Activated naive CD4-positive, alpha-beta T cell treated with anti-CD3 and anti-CD28 coated beads, Interleukin-2, amount 50 U/mL, for 16 hours (primary cell): ENCODE results near the gene C19orf85.

Experiments
- DNase-seq: peaks from one replicate; pipeline ENCODE4 v3.0.0-alpha.2; 2020

Gene C19orf85

DNA sequence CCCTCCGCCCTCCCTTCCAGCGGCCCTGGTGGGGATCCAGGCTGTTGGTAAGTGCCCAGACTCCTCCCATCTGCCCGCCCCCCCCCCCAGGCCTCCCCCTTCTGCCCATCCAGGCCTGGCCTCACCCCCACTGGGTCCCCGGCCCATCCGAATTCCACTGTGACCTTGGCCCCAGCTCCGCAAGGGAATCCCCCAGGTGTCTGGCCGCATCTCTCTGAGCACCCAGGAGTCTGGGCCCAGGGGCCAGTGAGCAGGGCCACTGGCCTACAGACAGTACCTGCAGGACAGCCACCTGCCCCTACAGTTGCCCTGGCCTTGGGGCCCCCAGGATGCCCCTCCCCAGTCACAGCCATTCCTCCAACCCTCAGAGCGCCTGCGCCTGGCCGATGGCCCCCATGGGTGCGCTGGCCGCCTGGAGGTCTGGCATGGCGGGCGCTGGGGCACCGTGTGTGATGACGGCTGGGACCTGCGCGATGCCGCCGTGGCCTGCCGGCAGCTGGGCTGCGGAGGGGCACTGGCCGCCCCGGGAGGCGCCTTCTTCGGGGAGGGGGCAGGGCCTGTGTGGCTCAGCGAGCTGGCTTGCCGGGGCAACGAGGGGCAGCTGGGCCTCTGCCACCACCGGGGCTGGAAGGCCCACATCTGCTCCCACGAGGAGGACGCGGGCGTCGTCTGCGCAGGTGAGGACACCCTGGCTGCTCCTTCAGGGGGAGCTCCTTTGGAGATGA is 24.6 kb upstream of the C19orf85 start:
- DNase-seq: no peak

DNA sequence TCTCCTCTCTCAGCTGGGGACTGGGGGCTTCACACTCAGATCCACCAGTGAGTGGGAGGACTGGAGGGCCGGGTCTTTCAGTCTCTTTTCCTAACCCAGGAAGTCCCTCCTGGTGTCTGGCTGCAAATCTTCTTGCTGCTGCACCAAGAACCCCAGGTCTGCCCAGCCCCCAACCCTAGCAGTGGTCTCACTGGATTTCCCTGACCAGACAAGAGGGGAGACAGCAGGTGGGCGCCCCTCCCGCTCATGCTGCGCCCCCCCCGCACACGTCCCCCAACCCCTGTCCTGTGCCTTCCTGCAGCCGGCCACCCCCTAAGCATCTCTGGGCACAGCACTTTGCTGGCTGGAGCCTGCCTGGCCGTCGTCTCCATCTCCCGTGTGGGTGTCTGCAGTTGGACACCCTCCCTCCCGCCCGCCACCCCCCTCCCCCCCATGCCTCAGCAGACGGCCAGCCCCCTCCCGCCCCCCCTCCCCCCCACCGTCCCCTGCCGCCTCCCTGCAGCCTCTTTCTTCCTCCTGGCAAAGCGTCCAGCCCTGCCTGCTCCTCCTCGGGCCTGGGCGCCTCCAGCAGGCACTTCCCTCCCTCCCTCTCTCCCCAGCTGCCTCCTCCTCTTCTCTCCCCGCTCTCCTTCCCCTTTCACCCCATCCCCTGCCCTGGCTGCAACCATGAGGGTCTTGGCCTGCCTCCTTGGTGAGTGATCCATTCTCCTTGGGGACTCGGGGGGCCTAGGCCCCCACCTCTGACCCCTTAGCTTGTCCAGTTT is 23.6 kb upstream of the C19orf85 start, which contains the start of gene SSC5D:
SSC5D (plus strand) TSS at position 513 of the 764 bp plus-strand sequence; CDS start at position 667, 154 bp downstream.
- no peak for DNase-seq

DNA sequence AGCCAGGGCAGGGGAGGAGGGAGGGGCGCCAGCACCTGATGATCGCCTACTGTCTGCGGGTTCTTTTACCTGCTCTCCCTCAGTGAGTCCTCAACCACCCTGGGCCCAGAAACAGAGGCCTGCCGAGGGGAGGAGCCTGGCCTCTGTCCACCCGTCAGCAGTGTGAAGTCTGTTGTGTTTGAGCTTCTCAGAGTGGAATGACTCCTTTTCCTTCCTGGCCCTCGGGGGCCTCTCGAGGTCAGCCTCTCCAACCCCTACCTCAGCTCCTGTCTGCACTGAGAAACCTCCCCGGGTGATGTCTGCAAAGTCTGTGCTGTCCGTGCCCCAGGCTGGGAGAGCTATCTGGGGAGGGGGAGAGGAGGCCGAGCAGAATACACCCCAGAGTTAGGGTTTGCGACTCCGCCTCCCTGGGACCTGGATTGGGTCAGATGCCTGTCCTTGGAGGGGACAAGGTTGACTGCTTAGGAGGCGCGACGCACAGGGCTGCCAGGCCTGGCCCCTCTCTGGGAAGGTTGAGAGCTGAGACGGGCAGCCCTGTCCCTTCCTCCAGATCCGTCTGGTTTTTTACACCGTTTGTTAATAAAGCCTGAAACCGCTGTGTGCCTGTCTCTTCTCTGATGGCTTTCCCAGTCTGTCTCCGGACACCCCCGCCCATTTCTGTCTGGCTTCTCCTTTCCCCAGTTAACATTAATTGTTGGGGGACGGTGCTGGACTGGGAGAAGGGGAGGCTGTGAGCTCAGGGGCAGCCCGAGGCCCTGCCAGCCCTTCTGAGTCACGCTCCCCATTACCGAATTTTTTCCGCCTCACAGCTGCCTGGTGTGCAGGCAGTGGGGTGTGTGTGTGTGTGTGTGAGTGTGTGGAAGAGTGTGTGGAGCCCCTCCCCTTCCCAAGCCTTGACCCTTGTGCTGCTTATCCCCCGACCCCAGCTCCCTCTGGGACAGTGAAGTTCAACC is 22.7 kb upstream of the C19orf85 start:
- peak; percentile 43 for DNase-seq

DNA sequence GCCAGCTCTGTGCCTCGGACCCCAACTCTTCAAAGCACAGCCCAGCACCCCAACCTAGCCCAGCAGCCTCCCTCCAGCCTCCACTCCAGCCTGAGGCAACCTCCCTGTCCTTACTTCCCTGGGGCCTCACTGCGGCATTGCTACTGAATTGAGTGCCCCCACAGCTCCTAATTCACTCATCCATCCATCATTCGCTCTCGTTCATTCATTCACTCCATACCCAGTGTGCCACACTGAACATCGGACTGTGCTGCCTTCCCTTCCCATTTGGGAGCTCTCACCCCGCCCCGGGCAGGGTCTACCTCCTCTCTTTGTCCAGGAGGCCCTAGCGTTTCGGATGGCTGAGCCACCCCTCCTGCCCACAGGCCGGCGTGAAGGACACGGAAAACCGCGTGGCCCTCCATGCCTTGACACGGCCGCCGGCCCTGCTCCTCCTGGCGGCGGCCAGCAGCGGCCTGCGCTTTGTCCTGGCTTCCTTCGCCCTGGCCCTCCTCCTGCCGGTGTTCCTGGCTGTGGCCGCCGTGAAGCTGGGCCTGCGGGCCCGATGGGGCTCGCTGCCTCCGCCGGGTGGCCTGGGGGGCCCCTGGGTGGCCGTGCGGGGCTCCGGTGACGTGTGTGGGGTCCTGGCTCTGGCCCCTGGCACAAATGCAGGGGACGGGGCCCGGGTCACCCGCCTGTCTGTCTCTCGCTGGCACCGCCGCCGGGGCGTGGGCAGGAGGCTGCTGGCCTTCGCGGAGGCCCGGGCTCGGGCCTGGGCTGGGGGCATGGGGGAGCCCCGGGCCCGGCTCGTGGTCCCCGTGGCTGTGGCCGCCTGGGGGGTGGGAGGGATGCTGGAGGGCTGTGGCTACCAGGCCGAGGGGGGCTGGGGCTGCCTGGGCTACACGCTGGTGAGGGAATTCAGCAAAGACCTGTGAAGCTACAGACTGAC is 21.8 kb upstream of the C19orf85 start:
- no peak for DNase-seq

DNA sequence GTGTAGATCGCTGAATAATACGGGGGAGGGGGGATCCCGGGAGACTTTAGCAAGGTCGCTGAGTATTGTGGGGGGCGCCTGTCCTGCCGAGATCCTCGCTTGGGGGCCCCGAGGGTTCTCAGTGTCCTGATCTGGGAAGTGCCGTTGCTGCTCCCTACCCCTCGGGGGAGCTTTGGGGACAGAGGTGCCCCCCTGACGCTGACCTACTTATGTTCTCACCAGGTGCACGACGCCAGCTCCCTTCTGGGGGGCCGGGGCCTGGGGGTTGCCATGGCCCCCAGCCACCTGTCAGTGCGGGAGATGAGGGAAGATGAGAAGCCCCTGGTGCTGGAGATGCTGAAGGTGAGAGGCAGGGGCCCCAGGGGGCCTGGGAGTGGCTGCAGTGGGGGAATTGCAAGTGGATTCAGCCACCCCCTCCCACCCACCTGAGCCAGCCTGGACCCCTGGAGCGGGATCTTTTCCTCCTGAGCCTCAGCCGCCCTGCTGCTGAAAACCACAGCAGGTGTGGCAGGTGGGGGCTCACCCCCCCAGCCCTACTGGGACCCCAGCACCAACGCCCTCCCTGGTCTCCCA is 21.0 kb upstream of the C19orf85 start:
- no peak for DNase-seq

DNA sequence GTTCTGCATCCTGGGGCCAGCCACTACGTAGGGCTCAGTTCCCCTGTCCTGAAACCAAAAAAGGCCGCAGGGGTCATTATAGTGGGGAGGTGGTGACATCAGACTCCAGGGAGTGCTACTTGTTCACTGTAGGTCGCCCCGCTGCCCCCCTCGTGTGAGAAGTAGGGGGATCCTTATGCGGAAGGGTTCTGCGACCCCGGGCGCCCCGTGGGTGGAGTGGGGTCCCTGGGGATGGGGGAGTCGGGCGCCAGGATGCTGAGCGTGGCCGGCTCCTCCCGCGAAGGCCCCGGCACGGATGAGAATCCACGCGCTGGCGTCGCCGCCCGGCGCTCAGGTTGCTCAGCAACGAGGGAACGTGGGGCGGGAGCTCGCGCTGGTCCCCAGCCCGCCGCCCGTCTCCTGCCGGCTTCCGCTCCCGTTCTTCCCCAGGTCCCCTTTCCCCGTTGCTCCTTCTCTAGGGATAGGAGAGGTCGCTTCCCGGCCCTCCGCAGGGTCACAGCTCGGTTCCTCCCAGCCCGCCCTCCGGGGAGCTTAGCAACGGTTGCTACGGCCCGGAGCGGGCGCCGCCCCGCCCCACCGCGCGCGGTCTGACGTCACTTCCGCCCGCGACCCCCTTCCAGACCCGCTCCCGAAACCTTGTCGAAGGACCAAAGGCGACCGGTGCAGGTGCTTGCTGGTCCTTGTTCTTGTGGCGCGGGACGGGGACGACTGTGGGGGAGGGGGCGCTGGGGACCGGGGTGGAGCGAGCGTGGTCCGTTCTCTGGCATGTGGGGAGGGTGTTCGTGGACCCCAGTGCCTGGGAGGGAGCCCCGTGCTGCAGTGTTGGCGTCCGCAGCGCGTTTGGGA is 20.3 kb upstream of the C19orf85 start, which contains the start of gene NAT14:
NAT14 (plus strand) TSS at position 596 of the 846 bp plus-strand sequence. CDS start 521 bp downstream, outside the sequence.
- peak; percentile 65 for DNase-seq

DNA sequence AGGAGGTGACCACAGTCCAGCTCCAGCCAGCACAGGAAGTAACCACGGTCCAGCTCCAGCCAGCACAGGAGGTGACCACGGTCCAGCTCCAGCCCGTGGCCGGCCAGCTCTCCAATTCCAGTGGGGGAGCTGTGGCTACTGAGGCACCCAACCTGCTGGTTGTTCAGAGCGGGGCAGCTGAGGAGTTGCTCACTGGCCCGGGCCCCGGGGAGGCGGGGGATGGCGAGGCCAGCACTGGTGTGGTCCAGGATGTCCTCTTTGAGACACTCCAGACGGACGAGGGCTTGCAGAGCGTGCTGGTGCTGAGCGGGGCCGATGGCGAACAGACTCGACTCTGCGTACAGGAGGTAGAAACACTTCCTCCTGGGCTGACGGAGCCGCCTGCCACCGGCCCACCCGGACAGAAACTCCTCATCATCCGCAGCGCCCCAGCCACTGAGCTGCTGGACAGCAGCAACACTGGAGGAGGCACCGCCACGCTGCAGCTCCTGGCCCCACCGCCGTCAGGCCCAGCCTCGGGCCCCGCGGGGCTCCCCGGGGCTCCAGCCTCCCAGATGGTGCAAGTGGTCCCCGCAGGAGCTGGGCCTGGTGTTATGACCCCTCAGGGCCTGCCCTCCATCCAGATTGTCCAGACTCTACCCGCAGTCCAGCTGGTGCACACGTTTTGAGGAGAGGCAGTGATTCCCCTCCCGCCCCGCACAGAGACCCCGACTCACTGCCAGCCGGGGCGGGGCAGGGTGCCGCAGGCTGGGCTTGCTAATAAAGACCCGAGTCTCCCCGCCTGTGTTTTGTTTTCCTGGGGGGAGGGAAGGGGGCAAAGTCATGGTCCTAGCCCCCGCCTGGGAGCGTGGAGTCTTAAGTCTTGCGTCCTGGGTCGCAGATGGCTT is 19.4 kb upstream of the C19orf85 start:
- DNase-seq: no peak

DNA sequence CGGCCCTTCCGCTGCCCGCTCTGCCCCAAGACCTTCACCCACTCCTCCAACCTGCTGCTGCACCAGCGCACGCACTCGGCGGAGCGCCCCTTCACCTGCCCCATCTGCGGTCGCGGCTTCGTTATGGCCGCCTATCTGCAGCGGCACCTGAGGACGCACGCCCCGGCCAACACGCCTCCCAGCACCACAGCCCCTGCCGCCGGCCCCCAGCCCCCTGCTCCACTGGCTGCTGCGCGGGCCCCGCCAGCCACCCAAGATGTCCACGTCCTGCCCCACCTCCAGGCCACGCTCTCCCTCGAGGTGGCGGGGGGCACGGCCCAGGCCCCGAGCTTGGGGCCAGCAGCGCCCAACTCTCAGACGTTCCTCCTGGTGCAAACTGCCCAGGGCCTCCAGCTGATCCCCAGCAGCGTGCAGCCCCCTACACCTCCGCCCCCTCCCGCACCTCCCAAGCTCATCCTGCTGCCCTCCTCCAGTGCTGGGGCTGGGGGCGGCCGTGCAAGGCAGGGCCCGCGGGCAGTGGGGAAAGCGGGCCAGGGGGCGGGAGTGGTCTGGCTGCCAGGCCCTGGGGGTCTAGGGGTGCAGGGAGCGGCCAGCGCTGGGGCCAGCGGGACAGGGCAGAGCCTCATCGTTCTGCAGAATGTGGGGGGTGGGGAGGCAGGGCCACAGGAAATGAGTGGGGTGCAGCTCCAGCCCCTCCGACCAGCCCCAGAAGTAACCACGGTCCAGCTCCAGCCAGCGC is 18.6 kb upstream of the C19orf85 start:
- DNase-seq: no peak

DNA sequence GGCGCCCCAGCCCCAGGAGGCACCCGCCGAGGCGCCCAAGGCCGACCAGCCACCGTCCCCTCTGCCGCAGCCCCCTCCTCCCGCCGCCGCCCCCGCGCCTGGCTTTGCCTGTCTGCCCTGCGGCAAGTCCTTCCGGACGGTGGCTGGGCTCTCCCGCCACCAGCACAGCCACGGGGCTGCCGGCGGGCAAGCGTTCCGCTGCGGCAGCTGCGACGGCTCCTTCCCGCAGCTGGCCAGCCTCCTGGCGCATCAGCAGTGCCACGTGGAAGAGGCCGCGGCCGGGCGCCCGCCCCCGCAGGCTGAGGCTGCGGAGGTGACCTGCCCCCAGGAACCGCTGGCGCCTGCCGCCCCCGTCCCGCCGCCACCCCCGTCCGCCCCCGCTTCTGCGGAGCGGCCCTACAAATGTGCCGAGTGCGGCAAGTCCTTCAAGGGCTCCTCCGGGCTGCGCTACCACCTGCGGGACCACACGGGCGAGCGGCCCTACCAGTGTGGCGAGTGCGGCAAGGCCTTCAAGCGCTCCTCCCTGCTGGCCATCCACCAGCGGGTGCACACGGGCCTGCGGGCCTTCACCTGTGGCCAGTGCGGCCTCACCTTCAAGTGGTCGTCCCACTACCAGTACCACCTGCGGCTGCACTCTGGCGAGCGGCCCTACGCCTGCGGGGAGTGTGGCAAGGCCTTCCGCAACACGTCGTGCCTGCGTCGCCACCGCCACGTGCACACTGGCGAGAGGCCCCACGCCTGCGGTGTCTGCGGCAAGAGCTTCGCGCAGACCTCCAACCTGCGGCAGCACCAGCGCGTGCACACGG is 17.8 kb upstream of the C19orf85 start:
- DNase-seq: no peak

DNA sequence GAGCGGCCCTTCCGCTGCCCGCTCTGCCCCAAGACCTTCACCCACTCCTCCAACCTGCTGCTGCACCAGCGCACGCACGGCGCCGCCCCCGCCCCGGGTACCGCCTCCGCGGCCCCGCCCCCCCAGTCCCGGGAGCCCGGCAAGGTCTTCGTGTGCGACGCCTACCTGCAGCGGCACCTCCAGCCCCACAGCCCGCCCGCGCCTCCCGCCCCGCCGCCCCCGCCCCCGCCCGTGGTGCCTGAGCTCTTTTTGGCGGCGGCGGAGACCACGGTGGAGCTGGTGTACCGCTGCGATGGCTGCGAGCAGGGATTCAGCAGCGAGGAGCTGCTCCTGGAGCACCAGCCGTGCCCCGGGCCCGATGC is 17.2 kb upstream of the C19orf85 start:
- DNase-seq: no peak

DNA sequence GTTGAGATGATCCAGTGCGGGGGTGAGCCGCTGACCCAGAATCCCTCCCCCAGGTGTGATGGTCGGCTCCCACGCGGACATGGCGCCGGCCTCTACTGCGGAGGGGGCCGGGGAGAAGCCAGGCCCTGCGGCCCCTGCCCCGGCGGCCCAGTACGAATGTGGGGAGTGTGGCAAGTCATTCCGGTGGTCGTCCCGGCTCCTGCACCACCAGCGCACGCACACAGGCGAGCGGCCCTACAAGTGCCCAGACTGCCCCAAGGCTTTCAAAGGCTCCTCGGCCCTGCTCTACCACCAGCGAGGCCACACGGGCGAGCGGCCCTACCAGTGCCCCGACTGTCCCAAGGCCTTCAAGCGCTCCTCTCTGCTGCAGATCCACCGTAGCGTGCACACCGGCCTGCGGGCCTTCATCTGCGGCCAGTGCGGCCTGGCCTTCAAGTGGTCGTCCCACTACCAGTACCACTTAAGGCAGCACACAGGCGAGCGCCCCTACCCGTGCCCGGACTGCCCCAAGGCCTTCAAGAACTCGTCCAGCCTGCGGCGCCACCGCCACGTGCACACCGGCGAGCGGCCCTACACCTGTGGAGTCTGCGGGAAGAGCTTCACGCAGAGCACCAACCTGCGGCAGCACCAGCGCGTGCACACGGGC is 16.7 kb upstream of the C19orf85 start:
- no peak for DNase-seq

DNA sequence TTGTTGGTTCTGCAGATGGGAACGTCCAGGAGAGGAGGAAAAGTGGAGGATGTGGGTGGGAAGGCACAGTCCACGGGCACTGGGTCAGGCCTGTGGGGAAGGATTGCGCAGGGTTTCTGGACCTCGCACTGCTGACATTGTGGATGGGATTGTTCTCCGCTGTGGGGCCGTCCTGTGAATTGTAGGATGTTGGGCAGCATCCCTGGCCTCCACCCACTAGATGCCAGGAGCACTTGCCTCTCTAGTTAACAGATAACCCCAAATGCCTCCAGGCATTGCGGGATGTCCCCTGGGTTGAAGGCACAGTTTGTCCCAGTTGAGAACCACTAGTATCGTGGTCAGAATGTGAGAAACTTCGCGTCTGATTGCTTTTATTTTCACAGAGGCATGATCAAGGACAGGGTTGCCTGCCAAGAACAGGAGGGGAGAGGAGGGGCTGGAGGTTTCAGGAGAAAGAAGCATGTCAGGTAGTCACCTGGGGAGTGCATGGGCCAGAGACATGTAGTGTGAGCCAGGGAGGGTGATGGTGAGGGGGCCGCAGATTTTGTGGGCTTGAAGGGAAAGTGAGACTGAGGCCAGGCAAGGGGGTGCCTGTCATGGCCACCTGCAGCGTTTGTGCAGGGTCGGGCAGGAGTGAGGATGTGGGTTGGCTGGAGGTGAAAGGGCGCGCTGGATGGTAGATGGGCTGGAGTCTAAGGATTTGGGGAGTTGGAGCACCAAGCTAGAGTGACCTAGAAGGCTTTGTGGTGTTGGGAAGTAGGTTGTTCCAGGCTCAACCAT is 15.1 kb upstream of the C19orf85 start:
- DNase-seq: no peak

DNA sequence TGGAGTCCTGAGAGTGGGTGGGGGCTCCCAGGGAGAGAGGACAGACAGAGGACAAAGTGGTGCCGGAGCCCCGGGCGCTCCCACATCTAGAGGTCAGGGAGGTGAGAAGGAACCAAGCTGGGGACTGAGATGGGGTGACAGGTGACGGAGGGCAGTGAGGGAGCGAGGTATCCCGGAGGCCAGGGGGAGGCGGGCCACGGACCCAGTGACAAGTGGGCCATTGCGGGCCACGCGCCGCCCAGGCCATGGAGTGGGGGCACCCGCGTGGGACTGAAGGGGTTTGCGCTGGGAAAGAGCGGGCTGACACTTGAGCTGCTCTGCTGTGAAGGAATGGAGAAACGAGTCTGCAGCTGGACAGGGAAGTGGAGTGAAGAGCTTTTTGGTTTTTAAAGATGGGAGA is 14.5 kb upstream of the C19orf85 start:
- no peak for DNase-seq

DNA sequence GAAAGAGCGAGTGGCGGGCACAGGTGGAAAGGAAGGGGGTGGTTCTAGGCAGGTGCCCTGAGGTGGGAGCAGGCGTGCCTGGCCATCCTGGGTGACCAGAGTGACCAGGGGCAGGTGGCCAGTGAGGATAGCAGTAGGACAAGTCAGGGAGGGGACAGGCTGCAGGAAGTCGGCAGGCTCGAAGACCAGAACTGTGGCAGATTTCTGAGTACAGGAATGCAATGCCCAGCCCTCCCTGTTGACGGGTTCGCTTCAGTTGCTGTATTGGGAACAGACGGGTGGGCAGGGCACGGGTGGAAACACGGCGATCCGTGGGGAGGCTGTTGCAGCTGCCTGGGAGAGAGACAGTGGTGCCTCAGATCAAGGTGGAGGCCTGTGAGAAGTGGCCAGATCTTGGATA is 13.8 kb upstream of the C19orf85 start:
- DNase-seq: no peak

DNA sequence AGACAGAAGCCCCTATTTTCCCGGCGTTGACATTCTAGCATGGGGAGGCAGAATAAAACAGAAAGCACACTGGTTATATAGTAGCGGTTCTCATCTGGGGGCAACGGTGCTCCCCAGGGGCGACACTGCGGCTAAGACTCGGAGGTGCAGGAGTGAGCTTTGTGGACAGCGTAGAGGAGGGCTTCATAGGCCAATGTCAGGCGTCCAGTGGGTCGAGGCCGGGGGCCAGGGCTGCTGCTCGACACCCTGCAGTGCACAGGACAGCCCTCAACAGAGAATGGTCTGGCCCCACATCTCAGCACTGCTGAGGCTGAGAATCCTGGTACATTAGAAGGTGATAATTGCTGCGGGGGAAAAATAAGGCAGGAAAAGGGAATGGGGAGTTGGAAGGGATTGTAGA is 13.4 kb upstream of the C19orf85 start:
- no peak for DNase-seq

DNA sequence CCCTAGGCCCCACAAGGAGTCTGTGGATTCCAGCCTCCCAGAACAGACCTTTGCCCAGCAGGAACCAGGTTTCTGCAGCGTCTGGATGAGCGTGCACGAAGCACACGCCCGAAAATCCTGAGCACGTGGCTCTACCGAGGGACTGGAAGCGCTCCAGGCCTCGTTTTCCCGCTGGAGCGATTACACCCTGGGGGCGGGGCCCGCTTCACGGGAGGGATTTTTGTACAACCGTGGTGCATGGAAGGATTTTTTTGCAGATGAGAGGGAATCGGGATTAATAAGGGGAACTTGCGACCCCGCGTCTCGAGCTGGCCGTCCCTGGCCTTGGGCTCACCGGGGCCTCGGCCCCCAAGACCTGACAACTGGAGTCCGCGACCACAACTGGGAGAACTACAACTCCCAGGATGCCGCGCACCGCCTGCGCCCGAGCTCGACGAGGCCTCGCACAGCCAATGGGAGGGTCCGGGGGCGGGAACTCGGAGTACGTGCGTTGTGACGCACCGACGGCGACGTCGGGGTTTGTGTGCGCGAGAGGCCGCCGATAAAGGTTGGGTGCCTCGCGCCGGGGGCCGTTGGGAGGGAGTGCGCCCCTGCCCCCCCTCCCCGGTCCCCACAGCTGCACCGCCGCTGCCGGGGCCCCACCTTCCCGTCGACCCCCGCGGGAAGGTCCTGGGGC is 11.7 kb upstream of the C19orf85 start, which contains the start of gene ZNF628:
ZNF628 (plus strand) TSS at position 518 of the 676 bp plus-strand sequence. CDS start 3,294 bp downstream, outside the sequence.
- DNase-seq: peak; percentile 99
